22Rv1 (cell line): ENCODE data around the gene IDE.
"Not testable (repeated sequence)": the region's sequence is repeated elsewhere in the genome, so short reads cannot be mapped to it uniquely, and the experiment has no call there.

ENCODE experiments used
- H3K27ac ChIP-seq: fragments of 450-650 bp; 2 replicates; pipeline ENCODE4 v1.5.1; 2017
- ZFX ChIP-seq: fragments of 450-650 bp; IDR thresholded peaks from 2 replicates; pipeline ENCODE4 v1.6.1; 2017; ENCODE audit warnings: antibody characterized with exemption, borderline replicate concordance
- TF ChIP-seq, protein P1 (sequence below): fragments of 450-650 bp; IDR thresholded peaks from 2 replicates; pipeline ENCODE4 v1.5.1; 2017; ENCODE audit warnings: mild to moderate bottlenecking

IDE gene

DNA sequence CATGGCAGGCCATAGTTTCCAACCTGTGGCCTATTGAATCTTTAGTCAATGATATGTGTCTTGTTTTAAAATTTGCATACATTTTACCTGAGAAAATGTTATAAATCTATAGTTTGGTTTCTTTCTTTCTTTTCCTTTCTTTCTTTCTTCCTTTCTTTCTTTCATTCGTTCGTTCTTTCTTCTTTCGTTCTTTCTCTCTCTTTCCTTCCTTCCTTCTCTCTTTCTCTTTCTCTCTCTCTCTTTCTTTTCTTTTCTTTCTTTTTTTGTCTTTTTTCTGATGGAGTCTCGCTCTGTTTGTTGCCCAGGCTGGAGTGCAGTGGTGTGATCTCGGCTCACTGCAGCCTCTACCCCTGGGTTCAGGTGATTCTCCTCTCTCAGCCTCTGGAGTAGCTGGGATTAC is 133.3 kb downstream of the IDE start:
- H3K27ac ChIP-seq, result no peak overlapping the region
- TF ChIP-seq, protein P1, sequence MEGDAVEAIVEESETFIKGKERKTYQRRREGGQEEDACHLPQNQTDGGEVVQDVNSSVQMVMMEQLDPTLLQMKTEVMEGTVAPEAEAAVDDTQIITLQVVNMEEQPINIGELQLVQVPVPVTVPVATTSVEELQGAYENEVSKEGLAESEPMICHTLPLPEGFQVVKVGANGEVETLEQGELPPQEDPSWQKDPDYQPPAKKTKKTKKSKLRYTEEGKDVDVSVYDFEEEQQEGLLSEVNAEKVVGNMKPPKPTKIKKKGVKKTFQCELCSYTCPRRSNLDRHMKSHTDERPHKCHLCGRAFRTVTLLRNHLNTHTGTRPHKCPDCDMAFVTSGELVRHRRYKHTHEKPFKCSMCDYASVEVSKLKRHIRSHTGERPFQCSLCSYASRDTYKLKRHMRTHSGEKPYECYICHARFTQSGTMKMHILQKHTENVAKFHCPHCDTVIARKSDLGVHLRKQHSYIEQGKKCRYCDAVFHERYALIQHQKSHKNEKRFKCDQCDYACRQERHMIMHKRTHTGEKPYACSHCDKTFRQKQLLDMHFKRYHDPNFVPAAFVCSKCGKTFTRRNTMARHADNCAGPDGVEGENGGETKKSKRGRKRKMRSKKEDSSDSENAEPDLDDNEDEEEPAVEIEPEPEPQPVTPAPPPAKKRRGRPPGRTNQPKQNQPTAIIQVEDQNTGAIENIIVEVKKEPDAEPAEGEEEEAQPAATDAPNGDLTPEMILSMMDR, result no peak
- TF ChIP-seq ZFX, result no peak

DNA sequence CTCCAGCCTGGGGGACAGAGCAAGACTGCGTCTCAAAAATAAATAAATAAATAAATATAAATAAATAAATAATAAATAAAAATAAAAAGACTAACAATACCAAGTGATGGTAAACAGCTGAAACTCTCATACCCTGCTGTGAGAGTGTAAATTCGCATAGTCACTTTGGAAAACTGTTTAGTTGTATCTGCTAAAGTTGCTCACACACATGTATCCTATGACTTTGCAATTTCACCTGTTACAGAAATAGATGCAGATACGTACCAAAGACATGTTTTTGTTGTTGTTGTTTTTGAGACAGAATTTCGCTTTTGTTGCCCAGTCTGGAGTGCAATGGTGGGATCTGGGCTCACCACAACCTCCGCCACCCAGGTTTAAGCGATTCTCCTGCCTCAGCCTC is 135.7 kb downstream of the IDE start:
- TF ChIP-seq, protein P1, result no peak
- no peak for TF ChIP-seq ZFX
- H3K27ac ChIP-seq, result no peak overlapping the region

DNA sequence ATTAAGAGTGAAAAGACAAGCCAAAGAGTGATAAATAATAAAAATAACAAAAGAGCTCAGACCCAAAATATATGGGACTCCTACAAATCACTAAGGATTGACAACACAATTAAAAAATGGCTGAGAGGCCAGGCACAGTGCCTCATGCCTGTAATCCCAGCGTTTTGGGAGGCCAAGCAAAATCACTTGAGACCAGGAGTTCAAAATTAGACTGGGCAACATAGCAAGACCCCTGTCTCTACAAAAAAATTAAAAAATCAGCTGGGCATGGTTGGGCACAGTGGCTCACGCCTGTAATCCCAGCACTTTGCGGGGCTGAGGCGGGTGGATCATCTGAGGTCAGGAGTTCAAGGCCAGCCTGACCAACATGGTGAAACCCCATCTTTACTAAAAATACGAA is 137.3 kb downstream of the IDE start:
- TF ChIP-seq, protein P1, result no peak
- no peak for TF ChIP-seq ZFX
- H3K27ac ChIP-seq, result no peak overlapping the region

DNA sequence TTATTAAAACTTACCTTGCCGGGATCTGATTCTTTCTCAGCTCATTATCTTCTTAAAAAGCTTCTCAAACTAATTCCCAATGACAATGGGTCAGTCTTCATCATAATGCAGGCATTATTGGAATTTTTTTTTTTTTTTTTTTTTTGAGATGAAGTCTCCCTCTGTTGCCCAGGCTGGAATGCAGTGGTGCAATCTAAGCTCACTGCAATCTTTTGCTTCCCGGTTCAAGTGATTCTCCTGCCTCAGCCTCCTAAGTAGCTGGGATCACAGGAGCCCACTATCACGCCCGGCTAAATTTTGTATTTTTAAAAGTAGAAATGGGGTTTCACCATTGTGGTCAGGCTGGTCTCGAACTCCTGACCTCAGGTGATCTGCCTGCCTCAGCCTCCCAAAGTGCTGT is 137.8 kb downstream of the IDE start:
- not testable (repeated sequence) for H3K27ac ChIP-seq

DNA sequence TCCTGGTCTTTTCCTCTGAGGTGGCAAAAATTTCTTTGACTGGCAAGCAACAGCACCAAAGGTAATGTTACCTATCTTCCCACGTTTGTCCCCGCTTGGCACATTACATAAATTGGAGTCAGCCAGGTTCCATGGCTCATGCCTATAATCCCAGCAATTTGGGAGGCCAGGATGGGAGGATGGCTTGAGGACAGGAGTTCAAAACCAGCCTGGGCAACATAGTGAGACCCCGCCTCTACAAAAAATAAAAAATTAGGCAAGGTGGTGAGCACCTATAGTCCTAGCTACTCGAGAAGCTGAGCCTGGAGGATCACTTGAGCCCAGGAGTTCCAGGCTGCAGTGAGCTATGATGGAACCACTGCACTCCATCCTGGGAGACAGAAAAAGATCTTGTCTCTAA is 139.5 kb downstream of the IDE start:
- TF ChIP-seq, protein P1, result no peak
- no peak for TF ChIP-seq ZFX
- H3K27ac ChIP-seq, result no peak overlapping the region

DNA sequence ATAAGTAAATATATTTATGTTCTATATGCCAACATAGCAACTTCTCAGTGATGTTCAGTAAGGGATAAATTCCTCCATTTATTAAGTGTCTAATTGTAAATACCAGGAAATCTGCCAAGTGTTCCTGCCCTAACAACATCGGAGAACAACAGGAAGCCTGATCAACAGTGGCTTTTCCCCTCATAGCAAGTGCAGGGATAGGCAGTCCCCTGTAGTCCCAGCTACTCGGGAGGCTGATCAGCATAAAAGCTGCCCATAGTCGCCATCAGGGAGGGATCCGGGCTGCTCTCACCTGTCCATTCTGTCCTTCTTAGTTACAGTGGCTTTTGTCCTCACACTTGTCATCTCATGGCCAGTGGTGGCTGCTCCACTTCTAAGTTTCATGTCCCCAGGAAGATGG is 141.3 kb downstream of the IDE start:
- H3K27ac ChIP-seq, result no peak overlapping the region
- no peak for TF ChIP-seq ZFX
- TF ChIP-seq, protein P1, result no peak

DNA sequence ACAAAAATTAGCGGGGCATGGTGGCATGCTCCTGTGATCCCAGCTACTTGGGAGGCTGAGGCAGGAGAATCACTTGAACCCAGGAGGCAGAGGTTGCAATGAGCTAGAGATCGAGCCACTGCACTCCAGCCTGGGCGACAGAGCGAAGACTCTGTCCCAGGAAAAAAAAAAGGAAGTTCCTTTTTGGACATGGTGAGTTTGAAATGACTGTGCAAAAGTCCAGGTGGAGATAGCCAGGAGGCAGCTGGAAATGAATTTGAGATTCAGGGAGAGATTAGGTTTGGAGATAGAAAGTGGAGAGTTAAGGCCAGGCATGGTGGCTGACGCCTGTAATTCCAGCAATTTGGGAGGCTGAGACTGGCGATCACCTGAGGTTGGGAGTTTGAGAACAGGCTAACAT is 143.8 kb downstream of the IDE start:
- TF ChIP-seq, protein P1, result no peak
- TF ChIP-seq ZFX, result no peak
- H3K27ac ChIP-seq, result no peak overlapping the region

DNA sequence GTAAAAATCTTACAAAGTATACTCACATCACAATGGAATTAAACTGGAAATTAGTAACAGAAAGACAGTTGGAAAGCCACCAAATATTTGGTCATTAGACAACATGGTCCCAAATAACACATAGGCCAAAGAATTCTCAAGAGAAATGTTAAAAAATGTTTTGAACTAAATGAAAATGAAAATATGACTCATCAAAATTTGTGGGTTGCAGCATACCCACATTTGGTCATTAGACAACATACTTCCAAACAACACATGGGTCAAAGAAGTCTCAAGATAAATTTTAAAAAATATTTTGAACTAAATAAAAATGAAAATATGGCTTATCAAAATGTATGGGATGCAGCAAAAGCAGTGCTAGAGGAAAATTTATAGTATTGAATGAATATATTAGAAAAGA is 152.3 kb downstream of the IDE start:
- H3K27ac ChIP-seq, result no peak overlapping the region
- no peak for TF ChIP-seq ZFX
- TF ChIP-seq, protein P1, result no peak
